ENCODE results near the gene AHRR.
"Not testable (repeated sequence)": the region's sequence is repeated elsewhere in the genome, so short reads cannot be mapped to it uniquely, and the experiment has no call there.

The AHRR gene

DNA sequence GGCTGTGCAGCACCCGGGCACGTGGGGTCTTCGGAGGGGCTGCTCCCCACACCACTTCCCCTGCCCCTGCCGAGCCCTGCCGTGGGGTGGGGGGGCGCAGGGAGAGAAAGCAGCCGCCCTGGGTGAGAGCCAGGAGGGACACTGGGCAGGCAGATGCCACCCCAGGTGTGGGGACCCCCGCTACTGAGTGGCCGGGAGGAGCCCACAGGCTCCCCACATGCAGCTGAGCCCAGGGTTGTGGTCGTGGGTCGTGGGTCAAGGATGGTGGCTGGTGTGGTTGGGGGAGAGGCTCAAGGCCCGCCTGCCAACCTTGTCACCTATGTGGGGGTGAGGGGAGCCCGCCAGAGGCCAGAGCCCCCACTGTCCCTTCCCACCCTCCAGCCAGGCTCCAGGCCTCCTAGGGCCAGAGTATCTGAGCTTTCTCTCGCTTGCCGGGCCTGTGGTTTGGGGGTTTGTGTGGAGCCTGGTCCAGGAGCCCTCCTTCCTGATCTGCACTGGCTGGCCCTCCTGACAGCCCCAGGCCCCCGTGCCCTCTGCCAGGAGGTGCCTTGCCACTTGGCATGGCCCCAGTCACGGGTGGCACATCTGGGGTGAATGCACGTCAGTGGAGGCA is 157.0 kb downstream of the AHRR start:
- DNase-seq, result no peak

DNA sequence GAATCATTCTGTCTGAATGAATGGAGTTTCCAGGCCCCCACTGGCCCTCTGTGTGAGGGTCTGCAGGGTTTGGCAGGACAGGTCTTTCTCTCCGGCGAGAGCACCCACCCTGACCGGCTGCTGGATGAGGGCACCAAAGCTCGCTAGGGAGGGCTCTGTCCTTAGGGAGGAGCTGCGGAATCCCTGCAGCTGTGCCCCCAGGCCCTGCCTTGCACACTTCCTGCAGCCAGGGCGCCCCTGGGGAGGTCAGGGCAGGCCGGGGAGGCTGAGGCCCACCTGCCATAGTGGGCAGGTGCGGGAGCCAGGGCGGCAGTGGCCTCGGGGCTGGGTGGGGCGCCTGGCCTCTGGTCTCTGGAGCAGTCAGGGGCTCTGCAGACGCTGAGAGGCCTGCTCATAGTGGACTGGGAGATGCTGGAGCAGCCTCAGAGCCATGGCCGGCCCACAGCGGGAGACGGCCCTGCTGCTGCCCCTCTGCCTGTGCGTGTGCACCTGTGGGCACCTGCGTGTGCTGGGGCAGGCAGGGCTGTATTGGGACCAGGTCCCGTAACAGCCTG is 157.5 kb downstream of the AHRR start:
- DNase-seq, result no peak

GRCh38 chr5:479566-480319 is 158.2 kb downstream of the AHRR start:
- no peak for DNase-seq

- DNase-seq, result no peak
Observed at GRCh38 chr5:481347-481746, 159.8 kb downstream of the AHRR start.

DNA sequence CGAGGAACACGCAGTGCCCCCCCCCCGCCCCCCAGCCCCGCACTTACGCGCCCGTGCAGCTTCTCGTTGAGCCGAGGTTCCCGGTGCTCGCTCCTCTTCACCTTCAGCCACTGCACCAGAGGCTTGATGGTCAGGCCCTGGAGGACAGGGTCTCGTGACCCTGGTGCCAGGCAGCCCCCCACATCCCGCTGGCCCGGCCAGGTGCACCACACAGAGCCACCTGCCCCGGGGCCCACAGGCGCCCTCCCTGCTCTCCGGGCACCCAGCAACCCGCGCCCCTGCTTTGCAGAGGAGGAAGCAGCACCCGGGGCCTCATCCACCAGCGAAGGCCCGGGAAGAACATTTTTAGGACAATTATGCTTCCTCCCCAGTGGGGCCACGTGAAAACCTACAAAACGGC is 160.5 kb downstream of the AHRR start:
- no peak for DNase-seq

GRCh38 chr5:482506-482905 is 161.0 kb downstream of the AHRR start:
- no peak for DNase-seq

DNA sequence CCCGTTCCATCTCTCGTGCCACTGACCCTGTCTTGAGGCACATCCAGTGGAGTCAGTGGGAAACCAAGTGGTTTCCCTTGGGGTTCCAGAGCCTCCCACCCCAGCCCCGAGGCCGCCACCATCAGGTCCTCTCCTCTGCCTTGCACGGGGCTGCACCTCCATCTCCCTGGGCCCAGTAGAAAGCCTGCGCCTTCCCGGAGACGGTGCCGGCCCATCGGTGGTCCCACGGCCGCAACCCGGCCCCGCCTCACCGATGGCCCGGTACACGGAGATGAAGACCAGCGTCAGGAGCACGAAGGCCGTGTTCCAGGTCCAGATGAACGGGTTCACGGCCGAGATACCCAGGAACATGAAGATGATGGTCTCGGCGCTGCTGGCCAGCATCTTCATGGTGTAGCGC is 161.5 kb downstream of the AHRR start:
- no peak for DNase-seq

GRCh38 chr5:483434-484140 is 162.1 kb downstream of the AHRR start:
- no peak for DNase-seq

GRCh38 chr5:484556-484955 is 163.0 kb downstream of the AHRR start:
- no peak for DNase-seq

GRCh38 chr5:485113-485945 is 163.8 kb downstream of the AHRR start:
- no peak for DNase-seq

DNA sequence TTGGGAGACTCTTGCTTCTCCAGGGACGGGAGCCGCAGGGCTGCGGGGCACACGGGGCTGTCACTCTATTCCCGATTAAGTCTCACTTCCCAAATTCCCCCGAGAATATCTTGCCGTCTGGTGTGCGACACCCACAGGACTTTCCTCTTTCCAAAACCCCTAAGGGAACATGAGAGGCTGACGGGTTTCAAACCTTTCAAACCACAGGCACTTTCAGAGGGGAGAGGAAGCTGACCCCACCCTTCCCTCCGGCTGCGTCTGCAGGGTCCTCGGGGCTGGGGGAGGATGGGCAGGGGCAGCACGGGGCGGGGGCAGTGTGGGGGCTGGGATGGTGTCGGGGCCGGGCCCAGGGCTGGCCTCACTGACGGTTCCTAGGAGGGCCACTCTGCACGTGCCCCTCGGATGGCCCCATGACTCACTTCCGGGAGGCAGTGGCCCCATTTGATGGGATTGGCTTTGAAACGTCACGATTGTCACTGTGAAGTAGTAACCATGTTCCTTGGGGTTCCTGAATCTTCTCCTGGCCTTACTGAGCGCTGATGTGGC is 164.5 kb downstream of the AHRR start:
- DNase-seq, result no peak

DNA sequence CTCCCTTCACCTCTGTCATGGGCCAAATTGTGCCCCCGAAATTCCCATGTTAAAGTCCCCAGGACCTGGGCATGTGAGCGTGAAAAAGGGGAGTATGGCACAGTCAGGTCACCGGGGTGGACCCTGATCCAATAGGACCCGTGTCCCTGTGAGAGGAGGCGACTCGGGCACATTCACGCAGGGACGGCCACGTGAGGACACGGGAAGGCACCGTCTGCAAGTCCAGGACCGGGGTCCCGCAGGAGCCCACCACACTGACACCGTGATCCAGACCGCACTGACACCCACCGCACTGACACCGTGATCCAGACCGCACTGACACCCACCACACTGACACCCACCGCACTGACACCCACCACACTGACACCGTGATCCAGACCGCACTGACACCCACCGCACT is 165.1 kb downstream of the AHRR start:
- not testable (repeated sequence) for DNase-seq

All from activated CD4-positive, alpha-beta T cell treated with anti-CD3 and anti-CD28 coated beads for 4 hours (primary cell).